Embryonic facial prominence (tissue), 1 donor: ENCODE results near the gene SAPCD1.

Source experiments
- DNase-seq: peaks from one replicate; pipeline ENCODE4 v3.0.0-alpha.2; 2016; ENCODE audit errors: extremely low spot score

The SAPCD1 gene

DNA sequence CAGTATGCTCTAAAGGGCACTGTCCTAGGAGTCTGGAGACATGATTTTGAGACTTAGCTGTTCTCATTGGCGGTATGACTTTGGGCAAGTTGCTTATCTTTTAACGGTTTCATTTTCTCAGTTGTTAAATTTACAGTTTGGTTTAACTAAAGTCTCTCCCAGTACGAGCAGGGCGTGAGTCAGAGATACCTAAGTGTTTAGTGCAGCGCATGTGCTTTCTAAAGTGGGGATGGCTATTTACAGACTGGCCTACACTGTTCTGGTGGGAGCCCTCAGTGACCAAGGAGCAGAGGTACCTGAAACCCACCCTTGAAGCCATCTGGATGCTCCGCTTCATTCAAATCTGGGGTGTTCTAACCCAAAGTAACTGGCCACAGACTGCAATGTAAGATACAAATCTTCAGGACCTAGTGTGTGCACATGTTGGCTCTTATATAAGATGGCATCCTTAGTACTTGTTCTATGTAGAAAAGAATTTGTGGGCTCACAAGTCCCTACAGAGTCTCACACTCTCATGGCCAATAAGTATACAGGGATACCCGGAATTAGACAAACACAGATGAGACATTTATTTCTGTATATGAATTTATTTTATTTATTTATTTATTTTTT lies 11.9 kb upstream of the SAPCD1 start:
- DNase-seq: no peak

DNA sequence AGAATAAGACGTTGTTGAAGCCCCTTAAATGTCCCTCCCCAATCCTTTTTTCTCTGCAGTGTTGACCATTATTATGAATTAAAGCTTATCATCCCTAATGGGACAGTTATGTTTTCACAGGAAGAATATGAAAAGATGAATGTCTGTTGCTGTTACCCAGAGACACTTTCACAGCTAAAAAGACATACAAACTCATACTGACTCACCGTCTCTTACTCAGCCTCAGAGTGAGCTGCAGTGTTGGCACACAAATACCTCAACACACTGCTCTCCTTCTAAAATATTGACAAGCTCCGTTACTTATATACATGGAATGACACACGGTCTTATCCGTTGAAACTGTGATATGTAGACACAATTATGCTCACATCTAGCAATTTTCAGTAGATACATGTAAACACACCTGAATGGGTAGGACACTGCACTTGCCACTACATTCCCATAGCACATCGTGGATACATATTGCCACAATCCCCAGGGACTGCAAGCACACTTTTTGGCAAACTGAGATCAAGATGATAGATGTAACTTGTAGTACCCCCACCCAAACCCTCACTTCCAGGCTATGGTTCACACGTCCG lies 9.6 kb upstream of the SAPCD1 start:
- DNase-seq: no peak

DNA sequence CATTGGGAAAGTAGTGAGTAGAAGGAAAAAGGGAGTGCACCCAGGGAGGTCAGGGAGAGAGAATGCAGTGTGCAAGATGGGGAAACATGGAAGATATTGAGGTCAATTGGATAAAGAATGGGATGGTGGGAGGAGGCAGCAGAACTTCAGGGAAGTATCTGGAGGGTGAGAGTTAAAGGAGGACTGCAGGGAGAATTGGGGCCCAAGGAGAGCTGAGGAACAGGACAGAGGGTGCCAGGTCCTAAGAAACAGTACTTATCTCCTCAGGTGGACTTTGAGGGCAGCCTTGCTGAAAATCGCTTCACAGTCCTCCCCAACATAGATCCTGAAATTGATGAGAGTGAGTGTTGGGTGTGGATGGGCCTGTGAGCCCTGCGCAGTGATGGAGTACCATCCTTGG lies 4.2 kb upstream of the SAPCD1 start:
- DNase-seq: no peak

DNA sequence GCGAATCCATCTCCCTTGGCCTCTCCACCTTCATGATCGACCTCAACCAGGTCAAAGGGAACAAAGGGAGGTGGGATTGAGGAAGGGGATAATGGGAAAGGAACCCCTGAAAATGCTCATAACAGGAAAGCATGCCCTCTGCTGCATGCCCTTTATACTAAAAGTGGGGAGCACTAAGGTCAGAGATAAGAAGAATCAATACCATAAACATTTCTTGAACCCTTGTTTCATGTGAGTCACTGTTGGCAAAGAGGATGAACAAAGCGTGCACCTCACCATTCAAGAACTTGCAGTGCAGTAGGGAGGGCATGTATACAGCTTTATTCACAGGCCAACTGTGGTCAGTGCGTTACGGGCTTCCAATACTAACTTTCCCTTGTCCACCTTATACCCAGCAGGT lies 1.7 kb upstream of the SAPCD1 start:
- DNase-seq: no peak

DNA sequence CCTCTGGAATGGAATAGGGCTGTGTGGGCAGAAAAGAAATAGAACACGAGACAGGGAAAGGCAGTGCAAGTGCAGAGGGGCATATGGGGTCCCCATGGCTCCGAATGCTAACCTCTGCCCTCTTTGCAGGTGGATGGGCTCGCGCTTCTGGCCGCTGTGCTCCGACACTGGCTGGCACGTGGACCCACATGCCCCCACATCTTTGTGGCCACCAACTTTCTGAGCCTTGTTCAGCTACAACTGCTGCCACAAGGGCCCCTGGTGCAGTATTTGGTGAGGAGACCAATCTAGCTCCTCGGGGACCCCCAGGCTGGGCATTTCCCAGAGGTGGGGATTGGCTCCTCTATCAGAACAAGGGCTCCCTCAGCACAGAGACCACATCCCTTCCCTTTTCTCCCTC lies 1.1 kb upstream of the SAPCD1 start:
- DNase-seq: no peak

DNA sequence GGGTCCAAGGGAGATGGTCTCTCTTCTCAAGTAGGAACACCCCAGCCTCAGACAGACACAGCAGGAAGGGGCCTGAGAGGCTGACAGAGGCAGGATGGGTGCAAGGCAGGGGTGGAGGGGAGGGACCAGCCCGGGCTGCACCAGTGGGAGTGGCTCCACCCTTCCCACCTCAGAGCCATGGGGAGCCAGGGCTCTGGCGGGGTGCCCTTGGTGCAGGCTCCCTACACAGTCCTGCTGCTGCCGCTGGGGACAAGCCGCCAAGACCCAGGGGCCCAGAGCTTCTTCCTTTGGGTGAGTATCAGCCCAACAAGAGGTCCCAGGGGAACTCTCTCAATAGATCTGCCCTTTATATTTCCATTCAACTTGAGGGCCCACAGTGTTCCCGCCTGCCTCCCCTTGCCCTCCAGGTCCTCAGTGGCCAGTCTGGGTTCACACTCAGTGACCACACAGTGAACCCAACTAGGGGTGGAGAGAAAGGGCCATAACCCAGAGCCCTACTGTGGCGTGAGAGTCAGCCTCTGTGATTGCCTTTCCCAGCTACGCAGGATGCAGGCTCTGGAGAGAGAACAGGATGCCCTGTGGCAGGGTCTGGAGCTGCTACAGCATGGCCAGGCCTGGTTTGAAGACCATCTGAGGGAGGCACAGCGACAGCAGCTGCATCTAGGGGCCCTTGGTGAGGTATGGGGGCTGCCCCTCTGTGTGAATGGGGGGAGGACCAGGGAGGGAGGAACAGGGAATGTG lies 592 bp downstream of the SAPCD1 start:
- DNase-seq: no peak

DNA sequence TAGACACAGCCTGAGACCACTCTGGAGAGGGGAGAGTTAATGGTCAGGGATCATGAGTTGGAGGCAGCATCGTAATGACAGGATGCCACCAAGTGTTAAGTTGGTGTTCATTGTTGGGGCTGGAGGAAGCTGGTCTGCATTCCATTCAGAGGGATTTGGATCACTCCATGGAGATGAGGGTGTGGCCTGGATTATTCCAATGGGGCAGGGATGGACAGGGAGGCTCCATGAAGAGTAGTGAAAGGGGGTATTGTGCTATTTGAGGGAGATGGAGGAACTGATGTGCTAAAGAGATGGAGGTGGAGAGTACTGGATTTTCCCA lies 1.1 kb downstream of the SAPCD1 start:
- no peak for DNase-seq

DNA sequence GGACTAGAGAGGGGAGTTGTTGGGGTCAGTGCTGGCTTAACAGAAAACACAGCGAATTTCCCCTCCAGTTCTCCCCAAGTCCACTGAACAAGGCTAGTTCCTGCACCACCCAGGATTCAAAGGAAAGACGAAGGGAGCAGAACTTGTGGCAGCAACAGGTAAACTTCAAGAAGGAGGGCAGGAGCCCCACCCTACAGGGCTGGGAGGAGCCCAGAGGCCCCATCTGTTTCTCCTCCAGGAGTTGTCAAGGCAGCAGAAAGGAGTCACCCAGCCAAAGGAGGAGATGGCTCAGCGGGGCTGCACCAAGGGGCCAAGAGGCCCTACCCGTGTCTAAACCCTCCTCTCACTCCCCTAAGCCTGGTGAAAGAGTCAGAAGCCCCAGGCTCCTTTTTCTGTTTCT lies 1.7 kb downstream of the SAPCD1 start:
- no peak for DNase-seq

DNA sequence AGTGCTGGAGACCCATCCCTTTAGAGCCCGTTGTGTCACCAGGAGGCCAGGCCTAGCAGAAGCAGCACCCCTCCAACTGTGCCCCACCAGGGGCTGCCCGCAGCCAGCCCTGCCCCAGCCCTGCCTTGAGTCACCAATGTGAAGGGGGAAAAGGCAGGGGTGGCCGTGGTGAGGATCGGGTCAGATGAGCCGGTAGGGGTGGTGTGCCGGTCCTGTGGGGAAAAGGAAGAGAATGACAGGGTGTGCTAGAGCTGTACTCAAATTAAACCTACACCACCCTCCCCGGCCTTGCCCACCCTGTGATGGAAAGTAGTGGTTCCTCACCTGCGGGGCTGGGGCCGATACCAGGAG lies 3.1 kb downstream of the SAPCD1 start:
- DNase-seq: no peak

DNA sequence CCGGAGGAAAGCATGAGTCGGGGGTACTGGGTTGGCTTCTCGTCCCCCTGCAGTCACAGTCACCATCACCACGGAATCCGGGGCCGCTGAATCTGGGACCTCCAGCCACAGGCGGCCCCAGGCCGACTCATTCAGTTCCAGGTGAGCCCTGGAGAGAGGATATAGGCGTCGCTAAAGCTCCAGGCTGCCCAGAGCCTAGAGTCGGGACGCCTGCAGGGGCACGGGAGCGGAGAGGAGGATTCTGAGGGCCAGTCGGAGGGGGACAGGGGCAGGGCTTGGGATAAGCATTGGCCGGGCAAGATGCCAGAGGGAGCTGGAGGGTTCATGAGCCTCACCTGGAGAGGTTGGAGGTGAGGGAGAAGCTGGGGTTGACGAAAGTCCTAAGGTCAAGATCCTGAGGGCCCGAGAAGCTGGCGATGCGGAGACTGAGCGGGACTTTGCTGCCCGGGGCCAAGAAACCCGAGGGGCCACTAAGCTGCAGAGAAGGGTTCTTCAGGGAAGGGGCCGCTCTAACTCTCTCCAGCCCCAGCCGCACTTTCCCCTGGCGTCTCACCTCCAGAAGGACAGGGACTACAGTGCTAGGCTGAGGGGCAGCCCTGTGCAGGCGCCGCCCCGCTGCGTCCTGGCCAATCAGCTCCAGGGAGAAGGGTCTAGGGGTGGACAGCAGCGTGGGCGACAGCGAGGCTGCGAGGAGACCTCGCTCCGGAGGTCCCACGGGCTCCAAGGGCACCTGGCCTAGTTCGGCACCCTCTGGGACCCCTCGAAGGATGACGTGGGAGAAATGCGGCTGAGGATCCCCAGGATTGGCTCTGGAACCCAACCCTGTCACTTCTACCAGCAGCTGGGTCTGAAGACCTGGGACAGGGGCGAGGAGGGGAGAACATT lies 3.7 kb downstream of the SAPCD1 start:
- DNase-seq: no peak

DNA sequence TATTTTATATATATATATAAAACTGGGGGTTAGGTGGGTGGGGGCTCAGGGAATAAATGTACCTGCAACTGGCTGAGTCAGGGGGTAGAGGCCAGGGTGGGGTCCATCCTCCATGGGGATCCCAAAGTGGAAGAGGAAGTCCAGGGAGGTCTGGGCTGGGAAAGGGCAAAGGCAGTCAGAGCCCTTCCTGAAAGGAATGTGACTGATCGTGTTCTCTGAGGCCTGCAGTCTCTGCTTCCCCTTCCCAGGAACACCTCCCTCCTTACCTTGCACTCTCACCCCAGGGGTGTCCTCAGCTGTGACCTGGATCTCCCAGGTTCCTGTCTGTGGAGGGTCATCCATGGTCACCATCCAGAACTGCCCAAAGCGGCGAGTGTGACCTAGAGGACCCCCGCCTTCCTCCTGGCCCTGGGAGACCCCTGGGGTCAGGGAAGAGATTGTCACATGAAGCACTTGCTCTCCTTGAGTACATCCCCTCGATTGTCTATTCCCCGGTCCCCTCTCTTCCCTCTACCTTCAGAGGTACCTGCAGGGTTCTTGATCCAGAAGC lies 4.7 kb downstream of the SAPCD1 start:
- DNase-seq: no peak

DNA sequence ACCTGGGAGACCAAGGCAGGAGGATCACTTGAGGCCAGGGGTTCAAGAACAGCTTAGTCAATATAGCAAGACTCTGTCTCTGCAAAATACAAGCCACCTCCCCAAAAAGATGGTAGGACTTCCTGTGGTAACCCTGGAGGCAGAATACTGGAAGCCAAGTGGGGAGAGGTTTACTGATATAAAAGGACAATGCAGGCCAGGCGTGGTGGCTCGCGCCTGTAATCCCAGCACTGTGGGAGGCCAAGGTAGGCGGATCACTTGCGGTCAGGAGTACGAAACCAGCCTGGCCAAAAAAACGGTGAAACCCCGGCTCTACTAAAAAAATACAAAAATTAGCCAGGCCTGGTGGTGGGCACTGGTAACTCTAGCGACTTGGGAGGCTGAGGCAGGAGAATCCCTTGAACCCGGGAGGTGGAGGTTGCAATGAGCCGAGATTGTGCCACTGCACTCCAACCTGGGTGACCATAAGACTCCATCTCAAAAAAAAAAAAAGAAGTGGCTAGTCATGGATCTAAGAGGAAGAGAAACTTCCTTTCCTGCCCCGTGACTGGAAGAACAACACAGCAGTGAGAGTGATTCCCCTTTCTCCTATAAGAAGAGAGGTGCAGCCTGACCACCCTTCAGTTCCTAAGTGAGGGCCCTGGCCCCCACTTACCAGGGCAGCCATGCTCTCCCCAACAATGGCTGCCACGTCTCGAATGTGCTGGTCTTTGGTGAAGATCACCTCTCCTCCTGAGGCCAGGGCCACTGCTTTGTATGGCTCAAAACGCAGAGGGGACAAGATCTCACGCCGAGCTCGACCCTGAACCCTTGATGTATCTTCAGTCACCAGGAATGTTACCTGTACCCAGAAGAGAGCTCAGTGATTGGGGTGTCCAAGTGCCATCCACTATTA lies 6.2 kb downstream of the SAPCD1 start:
- no peak for DNase-seq

DNA sequence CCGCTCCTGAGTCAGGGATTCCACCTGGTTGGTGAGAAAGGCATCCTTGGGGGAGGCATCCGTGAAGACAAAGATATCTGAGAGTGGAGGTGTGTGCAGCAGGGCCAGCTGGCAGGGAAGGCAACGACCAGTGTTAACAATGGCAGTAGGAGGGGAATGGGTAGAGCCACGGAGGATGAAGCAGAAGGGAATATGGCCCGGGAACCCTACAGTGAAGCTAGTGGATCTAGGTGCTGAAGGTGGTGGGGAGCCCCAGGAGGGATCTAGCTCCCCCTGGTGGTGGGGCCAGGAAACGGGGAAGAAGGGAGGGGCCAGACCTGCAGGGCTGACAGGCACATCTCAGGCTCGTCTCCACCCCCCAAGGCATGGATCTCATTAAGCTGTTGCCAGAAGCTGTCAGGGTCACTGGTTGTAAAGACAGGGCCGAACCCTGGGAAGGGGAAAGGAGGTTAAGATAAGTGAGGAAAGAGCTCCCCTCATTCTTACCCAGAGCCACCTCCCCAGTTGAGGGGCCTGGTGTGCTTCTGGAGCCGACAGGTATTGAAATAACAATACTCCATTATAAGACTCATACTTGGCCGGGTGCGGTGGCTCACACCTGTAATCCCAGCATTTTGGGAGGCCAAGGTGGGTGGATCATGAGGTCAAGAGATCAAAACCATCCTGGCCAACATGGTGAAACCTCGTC lies 7.4 kb downstream of the SAPCD1 start:
- DNase-seq: no peak

DNA sequence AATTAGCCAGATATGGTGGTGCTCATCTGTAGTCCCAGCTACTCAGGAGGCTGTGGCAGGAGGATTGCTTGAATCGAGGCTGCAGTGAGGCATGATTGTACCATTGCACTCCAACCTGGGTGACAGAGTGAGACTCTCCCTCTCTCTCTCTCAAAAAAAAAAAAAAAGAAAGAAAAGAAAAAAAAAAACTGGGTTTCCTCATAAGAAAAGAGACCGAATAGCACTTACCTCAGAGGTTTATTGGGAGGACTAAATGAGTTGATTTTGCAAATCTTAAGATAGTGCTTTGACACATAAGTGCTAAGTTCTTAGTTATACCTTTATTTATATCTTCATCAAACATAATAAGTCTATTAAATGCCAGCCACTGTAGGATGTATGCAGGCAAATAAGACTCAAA lies 8.4 kb downstream of the SAPCD1 start:
- DNase-seq: no peak

DNA sequence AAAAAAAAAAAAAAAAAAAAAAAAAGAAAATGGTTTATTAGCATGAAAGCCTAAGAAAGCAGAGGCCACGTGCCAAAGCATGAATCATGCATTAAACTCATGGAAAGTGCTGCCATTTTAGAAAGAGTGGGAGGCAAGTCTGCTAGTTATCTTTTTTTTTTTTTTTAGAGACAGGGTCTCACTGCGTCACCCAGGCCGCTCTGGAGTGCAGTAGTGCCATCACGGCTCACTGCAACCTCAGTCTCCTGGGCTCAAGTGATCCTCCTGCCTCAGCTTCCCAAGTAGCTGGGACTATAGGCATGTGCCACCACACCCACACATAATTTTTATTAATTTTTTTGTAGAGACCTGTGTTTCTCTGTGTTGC lies 9.5 kb downstream of the SAPCD1 start:
- no peak for DNase-seq

DNA sequence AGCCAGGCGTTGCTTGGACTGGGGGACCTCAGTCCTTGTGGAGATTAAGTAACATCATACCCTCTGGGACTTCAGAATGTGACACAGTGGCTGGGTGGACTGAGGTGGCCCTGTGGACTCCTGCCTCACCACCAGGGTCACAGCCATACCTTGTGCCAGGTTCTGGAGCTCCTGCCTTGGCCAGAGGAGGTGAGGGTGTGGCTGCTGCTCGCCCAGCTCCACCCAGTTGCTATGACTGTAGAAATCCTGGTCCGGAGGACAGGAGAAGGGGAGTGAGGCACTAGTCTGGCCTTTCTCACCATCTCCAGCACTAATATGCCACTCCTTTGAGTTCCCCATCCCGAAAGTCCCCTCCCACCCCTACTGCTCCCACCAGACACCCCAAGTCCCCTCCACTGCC lies 12.7 kb downstream of the SAPCD1 start:
- no peak for DNase-seq

DNA sequence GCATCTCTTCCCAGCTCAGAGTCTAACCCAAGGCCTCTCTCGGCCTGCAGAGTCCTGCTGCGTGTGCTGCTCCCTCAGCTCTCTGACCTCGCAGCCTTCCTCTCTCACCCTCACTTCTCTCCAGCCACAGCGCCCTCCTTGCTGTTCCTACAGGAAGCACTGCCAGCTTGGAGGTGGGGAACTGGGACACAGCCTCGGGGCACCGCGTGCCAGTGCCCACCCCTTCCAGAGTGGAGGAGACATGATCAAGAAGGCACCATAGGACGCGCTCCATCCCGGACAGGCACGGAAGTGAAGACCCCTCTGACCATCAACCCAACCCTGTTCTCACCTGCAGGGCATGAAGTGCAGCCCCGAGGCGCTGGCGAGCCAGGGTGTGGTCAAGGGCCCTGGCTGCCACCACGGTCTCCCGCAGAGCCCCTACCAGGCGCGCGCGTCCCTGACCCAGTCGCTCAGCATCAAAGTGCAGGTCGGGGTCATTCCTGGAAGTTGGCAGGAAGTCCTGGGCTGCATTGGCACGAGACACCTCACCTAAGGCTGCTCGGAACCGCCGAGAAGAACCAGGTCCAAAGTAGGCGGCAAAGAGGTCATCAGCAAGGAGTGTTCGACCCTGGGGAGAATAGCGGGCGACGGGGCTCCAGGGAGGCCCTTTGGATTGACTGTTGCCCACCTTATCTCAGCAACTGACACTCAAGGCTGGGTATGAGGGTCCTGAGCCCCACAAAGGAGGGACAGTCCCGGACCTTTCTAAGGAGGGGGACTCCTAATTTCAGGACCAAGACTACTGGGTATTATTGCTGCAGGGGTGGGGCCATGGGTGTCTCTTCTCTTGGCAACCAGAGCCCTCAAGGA lies 13.4 kb downstream of the SAPCD1 start:
- no peak for DNase-seq

DNA sequence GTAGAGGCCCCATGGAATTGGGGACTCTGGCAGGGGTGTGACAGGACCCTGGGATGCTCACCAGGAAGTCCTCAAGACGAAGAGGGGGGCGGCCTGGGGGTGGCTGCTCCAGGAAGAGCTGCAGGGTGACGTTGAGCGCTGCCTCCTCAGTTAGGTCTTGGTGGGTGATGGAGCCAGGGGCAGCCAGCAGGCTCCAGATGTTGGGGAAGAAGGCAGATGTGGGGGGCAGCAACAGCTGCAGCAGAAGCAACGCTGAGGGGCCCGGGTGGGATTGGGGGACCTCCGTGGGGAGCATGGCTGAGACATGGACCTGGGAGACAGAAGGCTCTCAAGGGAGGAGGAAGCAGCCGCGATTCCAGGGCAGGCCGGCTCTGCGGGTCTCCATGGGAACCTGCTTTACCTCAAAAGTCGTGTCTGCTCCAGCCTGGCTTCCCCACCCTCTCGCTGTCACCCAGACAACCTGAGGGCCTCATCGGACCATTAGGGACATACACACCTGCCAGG lies 14.1 kb downstream of the SAPCD1 start:
- no peak for DNase-seq

DNA sequence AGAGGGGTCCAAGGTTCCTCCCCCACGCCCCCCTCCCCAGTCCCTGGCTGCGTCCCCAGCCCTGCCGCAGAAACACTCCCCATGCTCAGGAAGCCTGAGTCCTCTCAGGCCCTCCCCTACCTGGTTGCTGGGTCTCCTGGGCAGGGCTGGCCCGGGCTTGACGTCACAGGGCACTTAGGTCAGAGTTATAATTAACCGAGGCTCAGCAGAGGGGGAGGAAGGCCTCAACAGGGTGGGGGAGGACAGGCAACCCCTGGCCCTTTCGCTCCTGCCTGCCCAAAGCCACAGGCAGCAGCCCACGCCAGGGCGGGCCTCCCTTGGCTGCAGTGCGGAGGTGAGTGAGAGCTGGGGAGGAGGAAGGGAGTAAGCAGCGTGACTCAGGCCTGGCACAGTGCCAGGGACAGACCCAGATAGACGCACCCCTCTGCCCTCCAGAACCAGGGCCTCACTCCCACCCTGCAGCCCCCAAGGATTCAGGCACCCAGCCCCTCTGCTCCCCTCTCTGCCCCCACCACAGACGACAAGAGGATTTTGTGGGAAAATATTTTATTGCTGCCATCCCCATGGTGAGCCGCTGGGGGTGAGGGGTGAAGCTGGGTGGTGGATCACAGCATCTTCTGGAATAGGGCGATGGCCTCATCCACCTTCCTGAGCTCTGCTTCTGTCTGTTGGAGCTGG lies 14.7 kb downstream of the SAPCD1 start, which contains the start of gene VWA7:
TSS of gene VWA7 (minus strand) at position 340 of the 678 bp plus-strand sequence. CDS start 549 bp downstream, outside the sequence.
- DNase-seq: no peak
